HG03108 (cell line): ENCODE results near the gene SV2C.
"Not testable (repeated sequence)": the region's sequence is repeated elsewhere in the genome, so short reads cannot be mapped to it uniquely, and the experiment has no call there.

Source experiments
- ATAC-seq: cut with Tn5 transposase; IDR thresholded peaks from one replicate; pipeline ENCODE4 v1.9.1; 2021; ENCODE audit warnings: moderate library complexity; ENCODE audit not compliant: unreplicated experiment

Gene SV2C

GRCh38 chr5:76199336-76200318, 116.4 kb downstream of the SV2C start:
- ATAC-seq, result no peak

- ATAC-seq, result no peak
These were observed 119.0 kb downstream of the SV2C start for GRCh38 chr5:76202182-76202581.

GRCh38 chr5:76204191-76204590, 121.0 kb downstream of the SV2C start:
- no peak for ATAC-seq

- ATAC-seq, result no peak
These were observed 121.5 kb downstream of the SV2C start for GRCh38 chr5:76204713-76205112.

GRCh38 chr5:76207120-76207519, 123.9 kb downstream of the SV2C start:
- ATAC-seq, result no peak

- ATAC-seq, result no peak
These were observed 126.1 kb downstream of the SV2C start for GRCh38 chr5:76209297-76209696.

- no peak for ATAC-seq
These were observed 127.8 kb downstream of the SV2C start for GRCh38 chr5:76210946-76211345.

- no peak for ATAC-seq
These were observed 130.7 kb downstream of the SV2C start for GRCh38 chr5:76213858-76214257.

- ATAC-seq, result no peak
These were observed 133.6 kb downstream of the SV2C start for GRCh38 chr5:76216748-76217147.

- ATAC-seq, result no peak
These were observed 136.5 kb downstream of the SV2C start for GRCh38 chr5:76219636-76220035.

GRCh38 chr5:76221311-76221710, 138.1 kb downstream of the SV2C start:
- no peak for ATAC-seq

- no peak for ATAC-seq
These were observed 139.1 kb downstream of the SV2C start for GRCh38 chr5:76222318-76222717.

GRCh38 chr5:76223696-76224095, 140.5 kb downstream of the SV2C start:
- ATAC-seq, result no peak

- no peak for ATAC-seq
These were observed 141.7 kb downstream of the SV2C start for GRCh38 chr5:76224898-76225297.

- no peak for ATAC-seq
These were observed 142.2 kb downstream of the SV2C start for GRCh38 chr5:76225336-76225735.

GRCh38 chr5:76229900-76230299, 146.7 kb downstream of the SV2C start:
- ATAC-seq, result no peak

- no peak for ATAC-seq
These were observed 147.6 kb downstream of the SV2C start for GRCh38 chr5:76230711-76231285.

GRCh38 chr5:76234665-76235064, 151.5 kb downstream of the SV2C start:
- ATAC-seq, result no peak

- no peak for ATAC-seq
These were observed 153.5 kb downstream of the SV2C start for GRCh38 chr5:76236684-76237083.

- no peak for ATAC-seq
These were observed 157.2 kb downstream of the SV2C start for GRCh38 chr5:76240336-76240735.

GRCh38 chr5:76242155-76242554, 159.0 kb downstream of the SV2C start:
- not testable (repeated sequence) for ATAC-seq

- no peak for ATAC-seq
These were observed 162.4 kb downstream of the SV2C start for GRCh38 chr5:76245590-76245989.
